HPDE6-E6E7 (cell line): ENCODE data around the gene GOPC.
"Not testable (repeated sequence)": the region's sequence is repeated elsewhere in the genome, so short reads cannot be mapped to it uniquely, and the experiment has no call there.

Source experiments
- DNase-seq: peaks from one replicate; pipeline ENCODE4 v3.0.0; 2011; ENCODE audit warnings: missing footprints; ENCODE audit errors: extremely low spot score

Gene GOPC

DNA sequence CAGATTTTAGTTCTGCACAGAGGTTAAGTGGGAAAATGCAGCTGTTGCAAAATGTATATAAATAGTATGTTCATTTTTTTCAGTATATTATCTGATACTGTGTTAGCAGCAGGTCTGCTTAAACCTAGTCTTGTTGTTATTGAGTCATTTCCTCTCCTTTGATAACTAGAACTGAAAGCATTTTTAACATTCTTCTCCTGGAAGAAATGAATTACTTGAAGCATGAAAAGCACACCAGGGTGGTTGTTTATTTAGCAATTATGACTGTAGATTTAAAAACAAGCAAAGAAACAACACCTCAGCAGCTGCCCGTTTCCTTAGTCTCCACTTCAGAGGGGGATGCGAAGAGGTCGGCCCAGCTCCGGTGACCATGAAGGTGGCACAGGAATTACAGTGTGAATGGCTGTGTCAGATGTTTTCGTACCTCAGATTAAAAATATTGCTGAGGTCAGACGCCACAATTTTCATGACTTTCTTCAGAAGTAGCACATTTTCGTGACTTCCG, 53.5 kb downstream of the GOPC start:
- peak; percentile 39 for DNase-seq

- no peak for DNase-seq
Measured at GRCh38 chr6:117547688-117548621, 54.4 kb downstream of the GOPC start.

- no peak for DNase-seq
Measured at GRCh38 chr6:117546674-117547073, 55.6 kb downstream of the GOPC start.

GRCh38 chr6:117545161-117545595, 57.1 kb downstream of the GOPC start:
- DNase-seq: peak; percentile 79

GRCh38 chr6:117544716-117545115, 57.6 kb downstream of the GOPC start:
- DNase-seq: no peak

GRCh38 chr6:117542493-117542892, 59.8 kb downstream of the GOPC start:
- peak; percentile 31 for DNase-seq

GRCh38 chr6:117540670-117541069, 61.6 kb downstream of the GOPC start:
- peak; percentile 82 for DNase-seq

DNA sequence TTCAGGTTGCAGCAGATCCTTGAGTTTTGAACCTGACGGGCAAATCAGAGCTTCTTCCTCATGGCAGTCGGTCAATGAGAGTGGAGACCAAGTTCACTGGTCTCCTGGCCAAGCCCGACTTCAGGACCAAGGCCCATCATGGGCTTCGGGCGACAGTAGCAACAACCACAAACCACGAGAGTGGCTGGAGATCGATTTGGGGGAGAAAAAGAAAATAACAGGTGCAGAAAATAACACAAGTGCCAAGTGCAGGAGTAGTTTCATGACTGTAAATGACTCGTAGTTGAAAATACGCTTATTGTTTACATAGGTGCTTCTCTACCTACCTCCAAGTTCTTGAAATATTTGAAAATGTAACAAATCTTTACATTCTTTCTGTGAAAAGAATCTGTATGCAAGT, 63.7 kb downstream of the GOPC start:
- no peak for DNase-seq

GRCh38 chr6:117536317-117536716, 66.0 kb downstream of the GOPC start:
- DNase-seq: no peak

DNA sequence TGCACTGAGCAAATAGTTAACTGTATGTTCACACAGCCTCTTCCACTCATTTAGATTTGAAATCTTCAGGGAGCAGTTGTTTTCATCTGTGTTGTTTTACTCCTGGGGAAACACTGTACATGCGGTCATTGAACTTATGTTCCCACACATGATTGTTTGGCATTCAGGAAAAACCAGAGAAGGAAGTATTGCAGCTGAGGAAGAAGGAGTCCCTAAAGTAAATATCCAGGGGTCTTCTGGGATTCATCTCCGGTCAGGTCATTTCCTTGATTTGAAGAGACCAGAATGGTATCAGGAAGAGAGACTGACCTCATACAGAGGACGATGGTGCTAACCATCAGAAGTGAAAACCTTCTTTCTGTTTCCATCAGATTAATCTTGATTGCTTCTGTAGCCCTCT, 67.3 kb downstream of the GOPC start:
- DNase-seq: no peak

- no peak for DNase-seq
Measured at GRCh38 chr6:117533775-117534174, 68.5 kb downstream of the GOPC start.

DNA sequence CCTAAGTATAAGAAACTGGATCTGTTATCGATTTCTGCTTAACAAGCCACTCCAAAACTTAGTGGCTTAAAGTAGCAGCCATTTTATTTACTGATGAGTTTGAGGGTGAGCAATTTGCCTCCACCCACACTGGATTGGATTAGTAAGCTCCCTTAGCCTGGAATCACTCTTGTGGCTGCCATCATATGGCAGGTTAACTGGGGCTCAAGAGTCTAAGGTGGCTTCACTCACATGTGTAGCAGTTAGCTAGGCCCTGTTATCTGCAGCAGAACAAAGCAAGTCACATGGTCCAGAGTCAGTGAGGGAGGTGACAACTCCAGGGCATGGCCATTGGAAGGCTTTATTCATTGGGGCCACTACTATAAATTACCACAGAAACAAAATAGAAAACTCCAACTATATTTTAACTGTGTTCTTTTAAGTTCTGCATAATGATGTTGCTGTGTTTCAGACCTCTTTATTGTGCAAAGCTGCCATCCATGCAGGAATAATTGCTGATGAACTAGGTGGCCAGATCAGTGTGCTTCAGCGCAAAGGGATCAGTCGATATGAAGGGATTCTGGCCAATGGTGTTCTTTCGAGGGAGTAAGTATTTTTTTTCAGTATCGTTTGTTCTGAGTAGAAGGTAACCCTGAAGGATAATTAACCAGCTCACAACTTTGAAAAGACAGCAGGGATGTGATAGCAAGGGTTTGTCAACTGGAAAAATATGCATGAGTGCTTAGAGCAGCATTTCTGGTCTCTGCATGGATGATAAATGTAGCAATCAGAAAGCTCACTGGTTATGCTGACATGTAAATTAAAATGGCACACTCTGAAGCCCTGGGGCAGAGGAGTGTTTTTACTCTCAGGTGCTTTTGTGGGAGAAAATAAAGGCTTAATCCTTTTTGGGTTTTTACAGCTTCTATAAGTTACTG, 70.2 kb downstream of the GOPC start:
- DNase-seq: no peak

GRCh38 chr6:117531346-117531745, 71.0 kb downstream of the GOPC start:
- no peak for DNase-seq

- DNase-seq: no peak
Measured at GRCh38 chr6:117530467-117531242, 71.7 kb downstream of the GOPC start.

DNA sequence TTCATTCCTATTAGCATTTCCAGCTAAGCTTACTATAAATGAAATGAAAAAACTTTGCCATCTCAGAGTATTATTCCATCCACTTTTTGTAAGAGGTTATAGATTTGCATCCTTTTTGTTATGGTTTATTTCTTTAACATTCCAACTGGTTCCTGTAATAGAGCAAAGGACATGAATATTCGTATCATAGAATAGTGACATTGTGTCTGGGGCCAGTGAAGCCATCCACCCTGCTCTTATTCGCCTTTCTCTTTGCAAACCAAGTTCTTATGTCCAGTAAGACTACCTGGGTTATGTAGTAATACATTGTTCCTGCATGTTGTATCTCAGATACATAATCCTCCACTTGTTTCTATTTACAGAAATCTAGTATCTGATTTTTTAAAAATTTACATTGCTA, 76.7 kb downstream of the GOPC start:
- DNase-seq: no peak

DNA sequence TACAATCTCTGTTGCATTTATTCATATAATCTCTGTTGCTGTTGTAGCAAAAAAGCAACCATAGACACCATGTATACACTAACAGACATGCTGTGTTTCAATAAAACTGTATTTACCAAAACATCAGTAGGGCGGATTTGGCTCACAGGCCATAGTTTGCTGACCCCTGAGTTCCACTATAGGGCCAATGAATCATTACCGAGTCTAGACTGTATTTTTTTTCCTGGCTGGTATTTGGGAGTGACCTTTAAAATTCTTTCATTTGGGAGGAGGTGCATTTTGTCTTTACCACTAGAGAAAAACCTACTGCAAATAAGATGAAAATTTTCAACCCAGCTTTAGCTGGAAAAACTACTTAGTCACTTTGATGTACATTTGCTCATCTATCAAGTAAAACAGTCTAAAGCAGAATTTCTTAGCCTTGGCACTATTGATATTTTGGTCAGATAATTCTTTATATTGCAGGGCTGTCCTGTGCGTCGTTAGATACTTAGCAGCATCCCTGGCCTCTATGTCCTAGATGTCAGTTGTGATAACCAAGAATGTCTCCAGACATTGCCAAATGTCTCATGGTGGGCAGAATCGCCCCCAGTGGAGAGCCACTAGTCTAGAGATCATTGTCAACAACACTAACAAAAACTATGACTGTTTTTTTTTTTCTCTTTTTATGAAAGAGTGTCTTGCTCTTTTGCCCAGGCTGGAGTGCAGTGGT, 80.4 kb downstream of the GOPC start:
- no peak for DNase-seq

GRCh38 chr6:117520603-117521395, 81.5 kb downstream of the GOPC start:
- no peak for DNase-seq

DNA sequence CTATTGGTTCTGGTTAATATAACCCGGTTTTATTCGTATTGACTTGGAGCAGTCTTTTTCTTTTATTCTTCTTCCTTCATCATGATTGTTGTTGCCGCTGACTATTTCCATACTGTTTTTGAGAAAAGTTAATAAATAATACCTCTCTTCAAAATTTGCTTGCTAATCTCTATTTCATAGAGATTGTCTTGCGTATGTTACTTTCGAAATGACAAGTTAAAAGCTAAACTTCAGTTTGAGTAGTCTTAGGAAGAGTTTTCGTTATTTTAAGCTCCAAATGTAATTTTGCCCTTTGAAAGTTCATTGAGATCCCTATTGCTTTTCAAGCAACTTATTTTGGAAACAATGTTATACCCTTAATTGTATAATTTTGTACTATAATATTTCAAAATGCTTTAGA, 83.4 kb downstream of the GOPC start:
- no peak for DNase-seq

GRCh38 chr6:117517995-117518394, 84.3 kb downstream of the GOPC start:
- not testable (repeated sequence) for DNase-seq

DNA sequence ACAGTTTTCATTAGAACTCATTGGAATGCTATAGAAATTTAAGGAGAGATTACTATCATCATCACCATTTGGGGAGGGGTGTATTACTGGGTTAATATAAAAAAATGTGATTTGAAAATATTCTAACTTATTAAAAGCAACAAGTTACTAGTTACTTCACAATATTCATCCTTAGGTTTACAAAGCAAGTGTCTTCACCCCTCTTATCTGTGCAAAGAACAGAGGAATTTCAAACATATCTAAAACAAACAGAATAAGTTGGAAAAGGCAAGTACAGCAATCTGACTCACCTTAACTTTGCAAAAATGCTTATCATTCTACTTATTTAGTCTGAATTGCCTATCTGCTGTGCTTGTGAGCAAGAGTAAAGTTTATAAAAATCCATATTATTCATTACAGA, 87.0 kb downstream of the GOPC start:
- no peak for DNase-seq
